GM23338 (cell line): ENCODE results near the gene CCR6. TPM values are rescaled to one million over a fixed set of nuclear protein-coding genes. Genes with fewer than 3 reads are reported as not detected.
A peak's percentile ranks its signal among the peaks of the same experiment; 100 is the strongest.

Source experiments
- ATAC-seq: fragments of 200-7000 bp; cut with Tn5 transposase; 3 replicates; pipeline ENCODE4 v1.9.1; 2020
- DNase-seq: peaks from one replicate; pipeline ENCODE4 v3.0.0-alpha.2; 2015; ENCODE audit warnings: low spot score
- H2AFZ ChIP-seq: fragments of 200-600 bp; sonication (generic); 2 replicates; pipeline ENCODE4 v1.8.0; 2016; ENCODE audit warnings: antibody characterized with exemption, mild to moderate bottlenecking, moderate library complexity
- H3F3A ChIP-seq: fragments of 200-600 bp; sonication (generic); replicated peaks from 2 replicates; pipeline ENCODE4 v1.8.0; 2017; ENCODE audit warnings: antibody characterized with exemption, mixed run types, low read depth
- H3K27ac ChIP-seq: fragments of 200-600 bp; sonication (generic); 2 replicates; pipeline ENCODE4 v1.6.1; 2016; ENCODE audit warnings: low read depth
- H3K27me3 ChIP-seq: fragments of 200-600 bp; sonication (generic); 2 replicates; pipeline ENCODE4 v1.8.0; 2016; ENCODE audit warnings: mild to moderate bottlenecking, mixed run types, moderate library complexity; ENCODE audit not compliant: insufficient read depth
- H3K36me3 ChIP-seq: fragments of 200-600 bp; sonication (generic); 2 replicates; pipeline ENCODE4 v1.8.0; 2016; ENCODE audit warnings: mild to moderate bottlenecking; ENCODE audit not compliant: insufficient read depth
- H3K4me1 ChIP-seq: fragments of 200-600 bp; sonication (generic); 2 replicates; pipeline ENCODE4 v1.8.0; 2016; ENCODE audit warnings: mild to moderate bottlenecking, moderate library complexity; ENCODE audit not compliant: insufficient read depth
- H3K4me2 ChIP-seq: fragments of 200-600 bp; sonication (generic); 2 replicates; pipeline ENCODE4 v1.7.1; 2017; ENCODE audit warnings: mixed run types
- H3K4me3 ChIP-seq: fragments of 200-600 bp; sonication (generic); 2 replicates; pipeline ENCODE4 v1.6.1; 2016; ENCODE audit warnings: mixed run types
- H3K79me2 ChIP-seq: fragments of 200-600 bp; sonication (generic); replicated peaks from 2 replicates; pipeline ENCODE4 v1.8.0; 2017; ENCODE audit warnings: mild to moderate bottlenecking; ENCODE audit not compliant: insufficient read depth
- H3K9me2 ChIP-seq: fragments of 200-600 bp; sonication (generic); 2 replicates; pipeline ENCODE4 v1.8.0; 2017; ENCODE audit not compliant: insufficient read depth
- H4K20me1 ChIP-seq: fragments of 200-600 bp; sonication (generic); replicated peaks from 2 replicates; pipeline ENCODE4 v1.8.0; 2017; ENCODE audit warnings: mild to moderate bottlenecking; ENCODE audit not compliant: insufficient read depth
- H3K27ac Mint-ChIP-seq: 2 replicates; pipeline ENCODE4 v1.8.0; 2020; ENCODE audit warnings: inconsistent platforms, mild to moderate bottlenecking, moderate library complexity, mixed read lengths
- H3K27me3 Mint-ChIP-seq: 3 replicates; pipeline ENCODE4 v1.8.0; 2022; ENCODE audit warnings: low read depth, mild to moderate bottlenecking, moderate library complexity, mixed read lengths, inconsistent platforms; ENCODE audit not compliant: insufficient read depth, poor library complexity
- H3K36me3 Mint-ChIP-seq: 3 replicates; pipeline ENCODE4 v1.8.0; 2021; ENCODE audit warnings: low read depth, mild to moderate bottlenecking, inconsistent platforms, moderate library complexity, mixed read lengths
- H3K4me1 Mint-ChIP-seq: 3 replicates; pipeline ENCODE4 v1.8.0; 2020; ENCODE audit warnings: mild to moderate bottlenecking, inconsistent platforms, mixed read lengths
- H3K4me3 Mint-ChIP-seq: 3 replicates; pipeline ENCODE4 v1.8.0; 2021; ENCODE audit warnings: moderate library complexity, mild to moderate bottlenecking, inconsistent platforms, mixed read lengths
- H3K9me3 Mint-ChIP-seq: 3 replicates; pipeline ENCODE4 v1.8.0; 2020; ENCODE audit warnings: moderate library complexity, mild to moderate bottlenecking, inconsistent platforms, mixed read lengths
- CREB1 ChIP-seq: fragments of 250-450 bp; sonication (Bioruptor Pico); IDR thresholded peaks from 2 replicates; pipeline ENCODE4 v1.5.0; 2020; ENCODE audit warnings: low read depth, mild to moderate bottlenecking, moderate library complexity
- EZH2phosphoT487 ChIP-seq: fragments of 200-600 bp; sonication (generic); IDR thresholded peaks from one replicate; pipeline ENCODE4 v1.8.1; 2018; ENCODE audit warnings: antibody characterized with exemption; ENCODE audit not compliant: unreplicated experiment
- POLR2AphosphoS5 ChIP-seq: IDR thresholded peaks from 2 replicates; pipeline ENCODE4 v1.6.1; 2016; ENCODE audit warnings: antibody characterized with exemption, low read depth
- REST ChIP-seq: IDR thresholded peaks from one replicate; pipeline ENCODE4 v1.6.1; 2018; ENCODE audit warnings: antibody characterized with exemption; ENCODE audit not compliant: unreplicated experiment
- ZNF331 ChIP-seq: fragments of 250-450 bp; sonication (Bioruptor Pico); IDR thresholded peaks from 2 replicates; pipeline ENCODE4 v1.5.0; 2020; ENCODE audit warnings: low read depth, mild to moderate bottlenecking, moderate library complexity
- polyA plus RNA-seq: library from polyadenylated mRNA; unstranded; fragments of >200 nt; fragmentation: Nextera tagmentation; extraction: Ambion mirVana; gene quantifications from 2 replicates; pipeline ENCODE4 v1.2.1, GENCODE V29; 2016
- total RNA-seq: library from RNA; depleted of rRNA; stranded (reverse); fragments of >200 nt; shearing (Covaris generic); gene quantifications from 2 replicates; pipeline ENCODE4 v1.2.3, GENCODE V29; 2014
- TF ChIP-seq, protein P1 (sequence below): fragments of 250-450 bp; sonication (Bioruptor Pico); IDR thresholded peaks from 2 replicates; pipeline ENCODE4 v1.5.0; 2020; ENCODE audit warnings: mild to moderate bottlenecking, moderate library complexity
- TF ChIP-seq, protein P2 (sequence below), 2 experiments: fragments of 200-600 bp in 1 of 2; sonication (generic) in 1 of 2; conservative IDR thresholded peaks; 2 replicates each; pipeline versions ENCODE4 v1.5.1 to v1.6.1; 2016 to 2017; ENCODE audit warnings: antibody characterized with exemption in 2 of 2, low read depth in 2 of 2, mild to moderate bottlenecking in 2 of 2, moderate library complexity in 1 of 2

CCR6 gene
- total and polyA plus RNA-seq, 2 experiments from 2014 or later = not detected

DNA sequence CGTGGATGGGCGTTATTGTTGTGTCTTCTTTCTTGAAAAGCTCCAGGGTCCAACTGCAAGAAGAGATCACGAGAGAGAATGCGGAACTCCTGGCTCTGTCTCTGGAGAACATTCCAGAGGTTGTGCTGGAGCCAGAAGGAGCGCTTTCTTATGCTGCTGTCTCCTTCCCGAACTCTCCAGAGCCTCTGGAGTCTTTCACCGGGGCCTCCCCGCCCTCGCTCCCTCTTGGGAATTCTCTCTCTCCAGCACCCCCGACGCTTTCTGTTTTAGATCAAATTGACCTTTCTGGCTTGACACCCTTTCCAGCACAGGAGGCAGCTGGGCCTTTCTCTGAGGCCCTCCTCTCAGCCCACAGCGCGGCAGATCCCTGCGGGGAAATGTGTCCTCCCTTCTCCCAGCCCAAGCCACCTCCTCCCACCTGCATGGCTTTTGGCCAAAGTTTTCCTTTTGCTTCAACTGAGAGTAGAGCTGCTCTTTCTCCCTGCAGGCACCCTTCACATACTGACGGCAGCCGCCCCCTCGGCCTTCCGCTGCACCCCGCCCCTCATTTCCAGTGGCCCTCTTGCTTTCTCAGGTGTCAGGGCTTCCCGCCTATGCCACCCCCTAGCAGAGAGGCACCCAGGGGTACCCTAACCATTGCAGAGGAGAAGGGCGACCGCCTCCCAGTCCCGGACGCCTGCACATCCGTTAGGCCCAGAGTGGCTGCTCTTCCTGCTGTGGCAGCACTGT is 6.6 kb upstream of the CCR6 start (continued):
- TF ChIP-seq, protein P1, sequence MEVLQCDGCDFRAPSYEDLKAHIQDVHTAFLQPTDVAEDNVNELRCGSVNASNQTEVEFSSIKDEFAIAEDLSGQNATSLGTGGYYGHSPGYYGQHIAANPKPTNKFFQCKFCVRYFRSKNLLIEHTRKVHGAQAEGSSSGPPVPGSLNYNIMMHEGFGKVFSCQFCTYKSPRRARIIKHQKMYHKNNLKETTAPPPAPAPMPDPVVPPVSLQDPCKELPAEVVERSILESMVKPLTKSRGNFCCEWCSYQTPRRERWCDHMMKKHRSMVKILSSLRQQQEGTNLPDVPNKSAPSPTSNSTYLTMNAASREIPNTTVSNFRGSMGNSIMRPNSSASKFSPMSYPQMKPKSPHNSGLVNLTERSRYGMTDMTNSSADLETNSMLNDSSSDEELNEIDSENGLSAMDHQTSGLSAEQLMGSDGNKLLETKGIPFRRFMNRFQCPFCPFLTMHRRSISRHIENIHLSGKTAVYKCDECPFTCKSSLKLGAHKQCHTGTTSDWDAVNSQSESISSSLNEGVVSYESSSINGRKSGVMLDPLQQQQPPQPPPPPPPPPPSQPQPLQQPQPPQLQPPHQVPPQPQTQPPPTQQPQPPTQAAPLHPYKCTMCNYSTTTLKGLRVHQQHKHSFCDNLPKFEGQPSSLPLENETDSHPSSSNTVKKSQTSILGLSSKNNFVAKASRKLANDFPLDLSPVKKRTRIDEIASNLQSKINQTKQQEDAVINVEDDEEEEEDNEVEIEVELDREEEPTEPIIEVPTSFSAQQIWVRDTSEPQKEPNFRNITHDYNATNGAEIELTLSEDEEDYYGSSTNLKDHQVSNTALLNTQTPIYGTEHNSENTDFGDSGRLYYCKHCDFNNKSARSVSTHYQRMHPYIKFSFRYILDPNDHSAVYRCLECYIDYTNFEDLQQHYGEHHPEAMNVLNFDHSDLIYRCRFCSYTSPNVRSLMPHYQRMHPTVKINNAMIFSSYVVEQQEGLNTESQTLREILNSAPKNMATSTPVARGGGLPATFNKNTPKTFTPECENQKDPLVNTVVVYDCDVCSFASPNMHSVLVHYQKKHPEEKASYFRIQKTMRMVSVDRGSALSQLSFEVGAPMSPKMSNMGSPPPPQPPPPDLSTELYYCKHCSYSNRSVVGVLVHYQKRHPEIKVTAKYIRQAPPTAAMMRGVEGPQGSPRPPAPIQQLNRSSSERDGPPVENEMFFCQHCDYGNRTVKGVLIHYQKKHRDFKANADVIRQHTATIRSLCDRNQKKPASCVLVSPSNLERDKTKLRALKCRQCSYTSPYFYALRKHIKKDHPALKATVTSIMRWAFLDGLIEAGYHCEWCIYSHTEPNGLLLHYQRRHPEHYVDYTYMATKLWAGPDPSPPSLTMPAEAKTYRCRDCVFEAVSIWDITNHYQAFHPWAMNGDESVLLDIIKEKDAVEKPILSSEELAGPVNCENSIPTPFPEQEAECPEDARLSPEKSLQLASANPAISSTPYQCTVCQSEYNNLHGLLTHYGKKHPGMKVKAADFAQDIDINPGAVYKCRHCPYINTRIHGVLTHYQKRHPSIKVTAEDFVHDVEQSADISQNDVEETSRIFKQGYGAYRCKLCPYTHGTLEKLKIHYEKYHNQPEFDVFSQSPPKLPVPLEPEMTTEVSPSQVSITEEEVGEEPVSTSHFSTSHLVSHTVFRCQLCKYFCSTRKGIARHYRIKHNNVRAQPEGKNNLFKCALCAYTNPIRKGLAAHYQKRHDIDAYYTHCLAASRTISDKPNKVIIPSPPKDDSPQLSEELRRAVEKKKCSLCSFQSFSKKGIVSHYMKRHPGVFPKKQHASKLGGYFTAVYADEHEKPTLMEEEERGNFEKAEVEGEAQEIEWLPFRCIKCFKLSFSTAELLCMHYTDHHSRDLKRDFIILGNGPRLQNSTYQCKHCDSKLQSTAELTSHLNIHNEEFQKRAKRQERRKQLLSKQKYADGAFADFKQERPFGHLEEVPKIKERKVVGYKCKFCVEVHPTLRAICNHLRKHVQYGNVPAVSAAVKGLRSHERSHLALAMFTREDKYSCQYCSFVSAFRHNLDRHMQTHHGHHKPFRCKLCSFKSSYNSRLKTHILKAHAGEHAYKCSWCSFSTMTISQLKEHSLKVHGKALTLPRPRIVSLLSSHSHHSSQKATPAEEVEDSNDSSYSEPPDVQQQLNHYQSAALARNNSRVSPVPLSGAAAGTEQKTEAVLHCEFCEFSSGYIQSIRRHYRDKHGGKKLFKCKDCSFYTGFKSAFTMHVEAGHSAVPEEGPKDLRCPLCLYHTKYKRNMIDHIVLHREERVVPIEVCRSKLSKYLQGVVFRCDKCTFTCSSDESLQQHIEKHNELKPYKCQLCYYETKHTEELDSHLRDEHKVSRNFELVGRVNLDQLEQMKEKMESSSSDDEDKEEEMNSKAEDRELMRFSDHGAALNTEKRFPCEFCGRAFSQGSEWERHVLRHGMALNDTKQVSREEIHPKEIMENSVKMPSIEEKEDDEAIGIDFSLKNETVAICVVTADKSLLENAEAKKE = no peak
- no peak for TF ChIP-seq EZH2phosphoT487
- TF ChIP-seq, protein P2, sequence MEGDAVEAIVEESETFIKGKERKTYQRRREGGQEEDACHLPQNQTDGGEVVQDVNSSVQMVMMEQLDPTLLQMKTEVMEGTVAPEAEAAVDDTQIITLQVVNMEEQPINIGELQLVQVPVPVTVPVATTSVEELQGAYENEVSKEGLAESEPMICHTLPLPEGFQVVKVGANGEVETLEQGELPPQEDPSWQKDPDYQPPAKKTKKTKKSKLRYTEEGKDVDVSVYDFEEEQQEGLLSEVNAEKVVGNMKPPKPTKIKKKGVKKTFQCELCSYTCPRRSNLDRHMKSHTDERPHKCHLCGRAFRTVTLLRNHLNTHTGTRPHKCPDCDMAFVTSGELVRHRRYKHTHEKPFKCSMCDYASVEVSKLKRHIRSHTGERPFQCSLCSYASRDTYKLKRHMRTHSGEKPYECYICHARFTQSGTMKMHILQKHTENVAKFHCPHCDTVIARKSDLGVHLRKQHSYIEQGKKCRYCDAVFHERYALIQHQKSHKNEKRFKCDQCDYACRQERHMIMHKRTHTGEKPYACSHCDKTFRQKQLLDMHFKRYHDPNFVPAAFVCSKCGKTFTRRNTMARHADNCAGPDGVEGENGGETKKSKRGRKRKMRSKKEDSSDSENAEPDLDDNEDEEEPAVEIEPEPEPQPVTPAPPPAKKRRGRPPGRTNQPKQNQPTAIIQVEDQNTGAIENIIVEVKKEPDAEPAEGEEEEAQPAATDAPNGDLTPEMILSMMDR (conservative IDR thresholded peaks at IDR 0.05; ENCODE audit: low read depth in 2 of 2) = no peak

- Histone ChIP-seq H2AFZ (peak overlapping the region; percentile 94), H3K9me2 (no peaks in the 10 kb centered on the region), H3K4me3 (no peak overlapping the region), H4K20me1 (no peaks in the 10 kb centered on the region), H3K4me1 (no peaks in the 10 kb centered on the region; the same call in 1 of the 2 replicates), H3K36me3 (no peaks in the 10 kb centered on the region), H3F3A (no peaks in the 10 kb centered on the region), H3K4me2 (no peak overlapping the region), H3K27ac (no peak overlapping the region), H3K27me3 (no peaks in the 10 kb centered on the region), H3K79me2 (no peaks in the 10 kb centered on the region)
- no peak overlapping the region for H3K4me3 Mint-ChIP-seq
- H3K27me3 Mint-ChIP-seq = peaks cover 5% of the 10 kb centered on the region
- no peak for ATAC-seq
- peaks cover 4% of the 10 kb centered on the region; the same call in 2 of the 3 replicates for H3K36me3 Mint-ChIP-seq
- H3K4me1 Mint-ChIP-seq = peaks cover 16% of the 10 kb centered on the region
- H3K9me3 Mint-ChIP-seq = peaks cover 9% of the 10 kb centered on the region; the same call in 1 of the 3 replicates
- DNase-seq = no peak
- no peak overlapping the region for H3K27ac Mint-ChIP-seq
- no peak for TF ChIP-seq REST
- no peak for TF ChIP-seq CREB1 (CRISPR knock-in tag)
- TF ChIP-seq ZNF331 = no peak
- TF ChIP-seq, protein P2 (conservative IDR thresholded peaks at IDR 0.05; ENCODE audit: low read depth in 2 of 2) = no peak
- TF ChIP-seq EZH2phosphoT487 = no peak
- no peak for TF ChIP-seq POLR2AphosphoS5
Measured at GRCh38 chr6:167116838-167117228, 6.1 kb upstream of the CCR6 start.
